Adipocyte (in vitro differentiated cells): Measurements from ENCODE around the gene PCP2.

Experiments used
- DNase-seq: peaks from one replicate; pipeline ENCODE4 v3.0.0-alpha.2; 2015; ENCODE audit warnings: low read depth
- H3K27me3 ChIP-seq: replicated peaks from 2 replicates; pipeline ENCODE4 v1.7.0; 2013; ENCODE audit warnings: mild to moderate bottlenecking, low read length, moderate library complexity; ENCODE audit not compliant: control insufficient read depth, insufficient read depth
- H3K36me3 ChIP-seq: 2 replicates; pipeline ENCODE4 v1.7.0; 2013; ENCODE audit warnings: low read length, mild to moderate bottlenecking, moderate library complexity; ENCODE audit not compliant: control insufficient read depth, insufficient read depth, severe bottlenecking
- H3K4me1 ChIP-seq: 2 replicates; pipeline ENCODE4 v1.7.0; 2013; ENCODE audit warnings: mild to moderate bottlenecking, low read length, moderate library complexity; ENCODE audit not compliant: control insufficient read depth, insufficient read depth
- H3K4me3 ChIP-seq: 2 replicates; pipeline ENCODE4 v1.7.0; 2013; ENCODE audit warnings: mild to moderate bottlenecking, low read length, moderate library complexity
- H3K9ac ChIP-seq: 2 replicates; pipeline ENCODE4 v1.7.0; 2013; ENCODE audit warnings: mild to moderate bottlenecking, low read length, moderate library complexity
- H3K9me3 ChIP-seq: 2 replicates; pipeline ENCODE4 v1.7.0; 2013; ENCODE audit warnings: mild to moderate bottlenecking, low read length, moderate library complexity; ENCODE audit not compliant: control insufficient read depth

The PCP2 gene

DNA sequence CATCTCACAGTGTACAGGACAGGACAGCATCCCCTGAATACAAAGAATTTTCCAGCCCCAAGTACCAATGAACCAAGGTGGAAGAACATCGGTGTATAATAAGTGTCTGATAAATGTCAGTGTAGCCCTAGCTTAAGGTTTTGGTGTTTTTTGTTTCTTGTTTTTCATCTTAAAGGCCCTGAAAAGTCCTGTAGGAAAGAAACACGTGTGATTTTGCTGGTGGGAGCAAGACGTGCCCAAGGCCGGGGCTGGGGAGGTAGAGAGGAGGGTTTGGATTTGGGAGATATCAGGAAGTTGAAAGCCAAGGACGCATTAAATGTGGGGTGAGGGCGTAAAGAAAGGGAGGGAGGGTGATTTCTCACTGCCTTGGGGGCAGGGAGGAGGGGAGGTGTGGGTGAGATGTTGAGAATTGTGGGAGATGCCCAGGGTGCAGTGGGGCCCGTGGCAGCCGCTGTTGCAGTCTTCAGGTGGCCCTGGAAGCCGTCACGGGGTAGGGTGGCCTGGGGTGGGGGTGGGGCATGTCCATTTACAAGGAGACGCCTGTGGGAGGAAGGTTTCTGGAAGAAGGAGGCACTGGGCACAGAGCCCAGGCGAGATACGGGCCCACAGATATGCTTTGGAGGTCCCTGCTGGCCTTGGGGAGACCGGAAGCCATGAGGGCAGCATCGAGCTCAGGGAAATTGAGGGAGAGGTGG lies 31.1 kb downstream of the PCP2 start:
- Histone ChIP-seq H3K4me3 (no peak overlapping the region), H3K9ac (no peak overlapping the region), H3K36me3 (no peaks in the 10 kb centered on the region), H3K27me3 (peaks cover 35% of the 10 kb centered on the region), H3K4me1 (peaks cover 2% of the 10 kb centered on the region), H3K9me3 (no peaks in the 10 kb centered on the region)
- no peak for DNase-seq

DNA sequence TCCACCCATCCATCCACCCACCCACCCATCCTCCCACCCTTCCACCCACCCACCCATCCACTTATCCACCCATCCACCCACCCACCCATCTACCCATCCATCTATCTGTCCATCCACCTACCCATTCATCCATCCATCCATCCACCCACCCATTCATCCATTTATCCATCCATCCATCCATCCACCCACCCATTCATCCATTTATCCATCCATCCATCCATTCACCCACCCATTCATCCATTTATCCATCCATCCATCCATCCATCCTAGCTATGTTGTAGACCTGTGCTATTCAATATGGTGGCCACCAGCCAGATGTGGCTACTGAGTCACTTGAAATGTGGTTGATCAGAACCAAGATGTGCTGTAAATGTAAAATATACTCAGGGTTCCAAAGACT lies 32.8 kb downstream of the PCP2 start:
- no peak for DNase-seq
- H3K36me3 ChIP-seq = no peaks in the 10 kb centered on the region
- peaks cover 2% of the 10 kb centered on the region for H3K4me1 ChIP-seq
- H3K9me3 ChIP-seq = no peaks in the 10 kb centered on the region
- peaks cover 36% of the 10 kb centered on the region for H3K27me3 ChIP-seq
- H3K4me3 ChIP-seq = no peak overlapping the region
- H3K9ac ChIP-seq = no peak overlapping the region

DNA sequence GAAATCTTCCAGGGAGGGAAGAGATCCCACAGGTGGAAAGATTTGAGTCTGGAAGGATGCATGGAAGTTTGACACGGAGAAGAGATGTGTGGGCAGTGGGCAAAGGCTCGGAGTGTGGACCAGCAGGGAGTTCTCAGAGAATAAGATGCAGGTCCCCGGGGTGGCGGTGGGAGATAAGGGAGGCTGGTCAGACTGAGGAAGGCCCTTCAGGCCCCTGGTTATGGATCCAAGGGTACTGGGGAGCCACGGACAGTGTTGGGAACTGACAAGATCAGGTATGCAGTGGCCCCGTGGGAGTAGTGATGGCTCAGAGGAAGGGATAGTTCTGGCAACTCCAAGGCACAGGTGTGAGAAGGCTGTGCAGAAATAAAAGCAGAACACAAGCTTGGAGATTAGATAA lies 35.3 kb downstream of the PCP2 start:
- Histone ChIP-seq H3K27me3 (peaks cover 38% of the 10 kb centered on the region), H3K36me3 (no peaks in the 10 kb centered on the region), H3K4me1 (peaks cover 2% of the 10 kb centered on the region), H3K4me3 (no peak overlapping the region), H3K9ac (no peak overlapping the region), H3K9me3 (no peaks in the 10 kb centered on the region)
- no peak for DNase-seq

DNA sequence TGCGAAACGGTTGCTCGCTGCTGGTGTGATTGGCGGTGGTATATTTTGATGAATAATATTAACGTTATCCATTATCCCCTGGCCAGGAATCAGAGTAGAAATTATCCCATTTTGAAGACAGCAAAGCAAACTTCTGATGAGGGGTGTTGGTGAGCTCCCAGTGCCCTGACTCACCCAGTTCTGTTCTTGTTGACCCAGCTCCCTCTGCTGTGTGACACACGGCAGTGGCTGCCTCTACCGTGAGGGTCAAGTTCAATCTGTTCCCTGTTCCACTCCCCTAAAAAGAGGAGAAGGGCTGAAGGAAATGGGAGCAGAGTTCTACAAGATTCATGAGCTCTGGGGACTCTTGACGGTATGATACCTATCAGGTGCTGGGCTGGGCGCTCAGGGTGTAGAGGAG lies 35.8 kb downstream of the PCP2 start:
- no peak for DNase-seq
- no peaks in the 10 kb centered on the region for H3K9me3 ChIP-seq
- H3K27me3 ChIP-seq = peaks cover 39% of the 10 kb centered on the region
- no peaks in the 10 kb centered on the region for H3K4me1 ChIP-seq
- no peak overlapping the region for H3K9ac ChIP-seq
- no peak overlapping the region for H3K4me3 ChIP-seq
- no peaks in the 10 kb centered on the region for H3K36me3 ChIP-seq

DNA sequence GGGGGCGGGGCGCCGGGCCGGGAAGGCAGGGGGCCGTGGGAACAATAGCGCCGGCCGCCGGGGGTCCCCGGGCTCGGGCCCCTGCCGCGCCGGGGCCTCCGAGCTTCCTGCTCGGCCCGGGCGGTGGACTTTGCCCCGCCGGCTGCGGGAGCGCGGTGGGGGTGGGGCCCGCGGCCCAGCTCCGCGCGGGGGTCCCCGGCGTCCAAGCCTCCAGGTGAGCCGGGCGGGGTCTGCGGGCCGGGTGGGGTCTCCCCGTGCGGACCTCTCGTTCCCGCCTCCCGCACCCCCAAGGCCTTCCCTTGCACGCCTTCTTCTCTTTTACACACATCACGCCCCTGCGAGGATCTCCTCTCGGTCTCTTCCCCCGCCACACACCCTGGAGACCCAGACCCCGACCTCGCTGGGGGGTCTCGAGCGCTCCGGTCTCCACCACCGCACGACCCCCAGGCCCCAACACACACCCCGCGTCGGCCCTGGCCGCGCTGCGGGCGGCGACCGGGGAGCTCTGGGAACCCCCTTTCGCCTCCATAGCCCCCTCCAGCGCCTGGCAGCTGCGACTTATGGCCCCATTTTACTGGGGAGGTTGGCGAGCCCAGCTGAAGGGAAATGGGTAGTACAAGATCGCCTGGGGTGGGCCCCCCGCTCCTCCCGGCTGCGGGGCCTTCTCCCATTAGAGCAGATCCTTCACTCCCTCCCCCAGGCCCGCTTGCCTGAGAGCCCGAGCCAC lies 37.1 kb downstream of the PCP2 start:
- Histone ChIP-seq H3K9ac (no peak overlapping the region), H3K27me3 (peaks cover 39% of the 10 kb centered on the region), H3K4me3 (no peak overlapping the region), H3K36me3 (no peaks in the 10 kb centered on the region), H3K4me1 (no peaks in the 10 kb centered on the region), H3K9me3 (no peaks in the 10 kb centered on the region)
- no peak for DNase-seq

DNA sequence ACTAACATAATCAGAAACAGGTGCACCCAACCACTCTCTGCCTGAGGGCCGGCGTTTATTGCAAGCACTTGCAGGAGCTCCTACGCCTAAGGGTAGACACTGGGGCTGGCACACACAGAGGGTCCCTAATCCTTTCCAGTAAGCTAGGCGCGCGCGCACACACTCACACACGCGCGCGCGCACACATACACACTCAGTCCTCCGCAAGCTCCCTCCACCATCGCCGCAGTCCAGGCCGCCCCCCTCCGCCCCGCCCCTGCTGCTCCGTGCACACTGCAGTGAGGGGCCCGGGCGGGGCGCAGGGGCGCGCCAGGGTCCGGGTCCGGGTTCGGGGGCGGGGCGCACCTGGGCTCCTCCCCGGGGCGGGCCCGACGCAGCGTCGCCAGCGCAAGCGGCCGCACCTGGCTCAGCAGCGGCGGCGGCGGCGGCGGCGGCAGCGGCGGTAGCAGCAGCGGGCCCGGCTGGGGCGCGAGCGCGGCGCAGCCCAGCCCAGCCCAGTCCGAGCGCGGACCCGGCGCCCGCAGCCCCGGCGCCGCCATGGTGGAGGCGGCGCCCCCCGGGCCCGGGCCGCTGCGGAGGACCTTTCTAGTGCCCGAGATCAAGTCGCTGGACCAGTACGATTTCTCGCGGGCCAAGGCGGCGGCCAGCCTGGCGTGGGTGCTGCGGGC lies 37.9 kb downstream of the PCP2 start, which contains the start of gene CAMSAP3:
TSS of gene CAMSAP3 (plus strand) at position 398 of the 668 bp plus-strand sequence. CDS start at position 538, 140 bp downstream.
- DNase-seq = peak; percentile 34
- Histone ChIP-seq H3K4me3 (no peak within 1 kb of the TSS), H3K4me1 (no peaks in the 10 kb centered on the region), H3K9me3 (no peaks in the 10 kb centered on the region), H3K9ac (no peak within 1 kb of the TSS), H3K27me3 (peaks cover 39% of the 10 kb centered on the region), H3K36me3 (no peaks in the 10 kb centered on the region)

DNA sequence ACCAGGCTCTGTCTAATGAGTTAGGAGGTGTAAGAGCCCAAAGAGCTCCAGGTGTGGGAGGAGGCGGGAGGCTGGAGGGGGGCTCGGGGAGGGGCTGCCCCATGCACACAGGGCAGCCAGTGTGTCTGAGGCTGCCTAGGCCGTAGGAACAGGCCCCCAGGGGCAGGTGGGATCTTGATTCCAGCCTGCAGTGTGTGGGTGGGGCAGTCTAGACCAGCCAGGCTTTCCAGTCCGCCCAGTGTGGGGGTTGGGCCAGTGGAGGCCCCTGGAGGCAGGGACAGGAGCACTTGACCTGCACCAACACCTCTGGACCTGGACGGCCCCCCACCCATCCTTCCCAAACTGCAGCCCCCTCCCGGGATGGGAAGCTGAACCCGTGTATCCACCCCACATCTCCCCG lies 43.3 kb downstream of the PCP2 start:
- peaks cover 18% of the 10 kb centered on the region for H3K27me3 ChIP-seq
- DNase-seq = no peak

DNA sequence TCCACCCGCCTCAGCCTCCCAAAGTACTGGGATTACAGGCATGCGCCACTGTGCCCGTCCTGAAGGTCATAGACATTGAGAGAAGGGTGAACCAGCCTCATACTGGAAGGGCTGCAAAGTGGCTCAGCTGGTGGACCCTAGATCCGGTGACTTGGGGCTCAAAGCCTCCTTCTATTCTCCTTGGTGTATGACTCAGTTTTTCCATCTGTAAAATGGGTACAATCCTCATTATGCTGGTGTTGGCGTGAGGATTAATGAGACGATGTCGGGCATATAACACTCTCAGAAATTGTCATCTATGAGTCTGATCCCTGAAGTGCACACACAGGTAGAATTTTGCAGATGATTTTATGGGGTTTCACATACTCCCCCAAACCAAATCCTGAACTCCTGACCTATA lies 43.7 kb downstream of the PCP2 start:
- no peak for DNase-seq
- no peak overlapping the region for H3K4me3 ChIP-seq

More for the DNA sequence above, 43.3 kb downstream of the PCP2 start:
- H3K9me3 ChIP-seq = no peaks in the 10 kb centered on the region
- no peak overlapping the region for H3K4me3 ChIP-seq
- no peak overlapping the region for H3K9ac ChIP-seq
- no peaks in the 10 kb centered on the region for H3K4me1 ChIP-seq
- no peaks in the 10 kb centered on the region for H3K36me3 ChIP-seq

DNA sequence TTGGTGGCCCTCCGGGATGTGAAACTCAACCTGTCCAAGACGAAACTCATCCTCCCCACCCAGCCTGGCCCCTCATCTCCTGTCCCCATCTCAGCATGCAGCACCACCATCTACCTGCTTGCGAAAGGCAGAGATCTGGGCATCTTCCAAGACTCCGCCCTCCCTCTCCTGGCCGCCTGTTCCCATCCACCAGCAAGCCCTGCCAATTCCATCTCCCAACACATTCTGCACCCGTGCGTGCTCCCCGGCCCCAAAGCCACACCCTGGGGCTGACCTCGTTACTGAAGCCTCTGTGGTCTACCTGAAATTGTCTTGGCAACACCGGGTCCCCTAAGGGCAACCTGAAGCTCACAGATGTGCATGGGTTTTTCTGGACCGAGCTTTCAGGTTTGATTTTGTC lies 51.1 kb downstream of the PCP2 start:
- H3K4me3 ChIP-seq = no peak overlapping the region
- H3K4me1 ChIP-seq = no peaks in the 10 kb centered on the region
- no peaks in the 10 kb centered on the region for H3K36me3 ChIP-seq
- no peaks in the 10 kb centered on the region for H3K9me3 ChIP-seq
- no peak for DNase-seq
- H3K27me3 ChIP-seq = peaks cover 11% of the 10 kb centered on the region
- no peak overlapping the region for H3K9ac ChIP-seq

More for the DNA sequence above, 43.7 kb downstream of the PCP2 start:
- Histone ChIP-seq H3K9me3 (no peaks in the 10 kb centered on the region), H3K4me1 (no peaks in the 10 kb centered on the region), H3K36me3 (no peaks in the 10 kb centered on the region), H3K27me3 (peaks cover 15% of the 10 kb centered on the region), H3K9ac (no peak overlapping the region)
